T-cell (primary cell): ENCODE measurements around the gene ALDOA. TPM values are rescaled to one million over a fixed set of nuclear protein-coding genes. Genes with fewer than 3 reads are reported as not detected.
A peak's percentile ranks its signal among the peaks of the same experiment; 100 is the strongest.
"Not testable (repeated sequence)": the region's sequence is repeated elsewhere in the genome, so short reads cannot be mapped to it uniquely, and the experiment has no call there.

ENCODE experiments used
- ATAC-seq, 4 experiments: fragments of 200-7000 bp in 3 of 4; fragments of 150-1000 bp in 1 of 4; cut with Tn5 transposase; replicated peaks in 1 of 4; 1 replicate in 3 of 4; 2 replicates in 1 of 4; pipeline ENCODE4 v1.10.0; 2021; ENCODE audit warnings: moderate library complexity in 3 of 4, mild to moderate bottlenecking in 2 of 4, moderate number of reproducible peaks in 1 of 4
- CTCF ChIA-PET, 2 donors: fragments of 300-600 bp; sonication (Branson Sonifier 250); formaldehyde crosslinking; loops; one replicate each; lab custom pipeline; 2022; ENCODE audit warnings: antibody characterized with exemption in 2 of 2; lab: Charles Lee
- POLR2A ChIA-PET, 2 donors: fragments of 300-600 bp; sonication (Branson Sonifier 250); formaldehyde crosslinking; loops; one replicate each; lab custom pipeline; 2022; ENCODE audit warnings: antibody characterized with exemption in 2 of 2; lab: Charles Lee
- DNase-seq, 35 experiments: peaks; one replicate each; pipeline versions ENCODE4 v3.0.0 to v3.0.0-alpha.2; 2013 to 2023
- H3K27ac ChIP-seq: one replicate; pipeline ENCODE4 v1.5.1; 2013; ENCODE audit warnings: low read length
- H3K27me3 ChIP-seq, 2 experiments: replicated peaks in 1 of 2; 1 replicate in 1 of 2; 2 replicates in 1 of 2; pipeline versions ENCODE4 v1.6.1 to v1.7.0; 2013; ENCODE audit warnings: low read length in 1 of 2, mixed read lengths in 1 of 2; ENCODE audit not compliant: control insufficient read depth in 2 of 2, insufficient read depth in 2 of 2; ENCODE audit errors: extremely low read depth in 1 of 2
- H3K36me3 ChIP-seq, 2 donors: 1 replicate in 1 of 2; 2 replicates in 1 of 2; pipeline versions ENCODE4 v1.6.1 to v1.7.0; 2013; ENCODE audit warnings: low read length in 1 of 2; ENCODE audit not compliant: control insufficient read depth in 2 of 2, insufficient read depth in 1 of 2; ENCODE audit errors: extremely low read depth in 1 of 2
- H3K4me1 ChIP-seq, 2 experiments: 1 replicate in 1 of 2; 2 replicates in 1 of 2; pipeline versions ENCODE4 v1.6.1 to v1.7.0; 2013; ENCODE audit warnings: low read length in 2 of 2, mixed read lengths in 1 of 2; ENCODE audit not compliant: insufficient read depth in 2 of 2, control insufficient read depth in 1 of 2; ENCODE audit errors: extremely low read depth in 1 of 2
- H3K4me3 ChIP-seq, 2 donors: 1 replicate in 1 of 2; 2 replicates in 1 of 2; pipeline versions ENCODE4 v1.5.1 to v1.7.0; 2013; ENCODE audit warnings: mild to moderate bottlenecking in 2 of 2, low read length in 1 of 2, moderate library complexity in 1 of 2; ENCODE audit not compliant: control insufficient read depth in 1 of 2; ENCODE audit errors: extremely low read depth in 1 of 2
- H3K9me3 ChIP-seq: 2 replicates; pipeline ENCODE4 v1.7.0; 2013
- H3K27ac Mint-ChIP-seq, 2 donors: one replicate each; pipeline ENCODE4 v1.8.0; 2020 to 2021; ENCODE audit warnings: mild to moderate bottlenecking in 2 of 2, mixed read lengths in 2 of 2
- H3K27me3 Mint-ChIP-seq, 2 donors: one replicate each; pipeline ENCODE4 v1.8.0; 2021 to 2022; ENCODE audit warnings: mixed read lengths in 2 of 2
- H3K36me3 Mint-ChIP-seq: one replicate; pipeline ENCODE4 v1.8.0; 2021; ENCODE audit warnings: mixed read lengths
- H3K4me1 Mint-ChIP-seq, 3 donors: one replicate each; pipeline ENCODE4 v1.8.0; 2020 to 2022; ENCODE audit warnings: mixed read lengths in 3 of 3, mild to moderate bottlenecking in 1 of 3
- H3K4me3 Mint-ChIP-seq, 3 donors: one replicate each; pipeline ENCODE4 v1.8.0; 2020 to 2022; ENCODE audit warnings: mild to moderate bottlenecking in 3 of 3, mixed read lengths in 3 of 3, moderate library complexity in 3 of 3
- H3K9me3 Mint-ChIP-seq, 3 donors: one replicate each; pipeline ENCODE4 v1.8.0; 2020 to 2022; ENCODE audit warnings: mixed read lengths in 3 of 3
- WGBS: methylation state at CpG from one replicate; pipeline ENCODE4 v1.1.5; 2013; ENCODE audit warnings: missing lambda C conversion rate; ENCODE audit not compliant: insufficient coverage; 5-methylcytosine and 5-hydroxymethylcytosine counted together
- total RNA-seq, 35 experiments: library from RNA in 6 of 35; stranded (reverse) in 6 of 35; fragments of 120-200 nt in 1 of 35; gene quantifications; one replicate each; pipeline versions ENCODE4 v1.2.1 to v1.2.4 and lab custom pipeline; 2013 to 2026

The ALDOA gene
- total RNA-seq, 5 donors from 2014 or later (not counting 1 experiment from before 2014, with no cell fraction given) = 367 to 715 (median 567) TPM

DNA sequence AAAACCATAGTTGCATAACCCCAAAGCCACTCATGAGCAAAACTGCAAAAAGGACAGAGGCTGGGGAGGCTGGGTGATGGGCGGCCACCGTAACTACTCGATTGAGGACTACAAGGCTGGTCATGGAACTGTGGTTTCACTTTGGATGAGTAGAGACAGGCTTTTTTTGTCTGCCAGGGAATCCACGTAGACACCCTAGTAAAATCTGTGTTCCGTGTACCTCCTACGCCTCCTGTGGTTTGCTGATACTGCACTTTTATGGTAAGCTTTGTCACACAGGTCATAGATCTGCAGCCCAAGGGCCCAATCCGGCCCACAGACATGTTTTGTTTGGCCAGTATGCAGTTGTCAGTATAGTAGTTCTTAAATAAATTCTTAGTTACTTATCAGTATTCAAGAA is 32.3 kb upstream of the ALDOA start:
- CTCF ChIA-PET = interaction anchor here in 1 of 2 donors (1.2 kb wide), 1 partner anchor 22 kb away, joined by 5 read pairs; no protein-coding TSS in a partner anchor
- Histone ChIP-seq H3K4me1 (peaks cover 0 to 22% of the 10 kb centered on the region in 2 experiments), H3K27me3 (peaks cover 0 to 74% of the 10 kb centered on the region in 2 experiments), H3K27ac (no peak overlapping the region), H3K36me3 (no peaks in the 10 kb centered on the region), H3K9me3 (no peaks in the 10 kb centered on the region), H3K4me3 (no peak overlapping the region)
- Mint-ChIP-seq H3K36me3 (no peaks in the 10 kb centered on the region), H3K27me3 (peaks cover 23 to 39% of the 10 kb centered on the region in 2 donors), H3K27ac (no peak overlapping the region), H3K9me3 (no peaks in the 10 kb centered on the region), H3K4me3 (no peak overlapping the region), H3K4me1 (peaks cover 5 to 17% (median 12%) of the 10 kb centered on the region in 3 donors)
- POLR2A ChIA-PET = interaction anchor here in 1 of 2 donors (0.6 kb wide), 1 partner anchor 22 kb away, joined by 3 read pairs; no protein-coding TSS in a partner anchor
- DNase-seq = no peak
- 47% methylated on average over 3 of the region's 7 CpGs for WGBS
- no peak for ATAC-seq

DNA sequence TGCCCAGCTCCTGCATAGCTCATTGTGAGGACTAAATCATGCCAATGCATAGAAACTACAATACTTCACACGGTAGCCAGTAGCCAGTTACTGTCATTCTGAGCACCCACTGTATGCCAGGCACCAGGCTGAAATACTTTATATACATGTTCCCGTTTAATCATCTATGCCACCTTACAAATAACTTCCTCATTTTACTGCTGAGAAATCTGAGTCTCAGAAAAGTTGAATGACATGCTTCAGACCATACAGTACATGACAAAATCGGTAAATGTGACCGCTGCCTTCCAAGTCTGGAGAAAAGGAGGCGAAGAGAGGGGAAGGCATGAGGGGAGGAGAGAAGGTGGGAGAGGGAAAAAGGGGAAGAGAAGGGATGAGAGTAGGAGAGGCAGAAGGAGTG is 25.3 kb upstream of the ALDOA start:
- no peaks in the 10 kb centered on the region for H3K9me3 Mint-ChIP-seq
- H3K27me3 Mint-ChIP-seq = peaks cover 2 to 4% of the 10 kb centered on the region in 2 donors
- WGBS = 47% methylated on average over 3 of the region's 5 CpGs
- no peaks in the 10 kb centered on the region for H3K9me3 ChIP-seq
- no peaks in the 10 kb centered on the region for H3K36me3 ChIP-seq
- H3K27me3 ChIP-seq = peaks cover 0 to 10% of the 10 kb centered on the region in 2 experiments
- CTCF ChIA-PET = interaction anchor here (0.6 kb wide), 4 partner anchors 12 to 530 kb away, joined by 3 to 4 read pairs (median 3); no protein-coding TSS in a partner anchor
- H3K4me1 Mint-ChIP-seq = no peaks in the 10 kb centered on the region
- H3K36me3 Mint-ChIP-seq = no peaks in the 10 kb centered on the region
- H3K4me1 ChIP-seq = no peaks in the 10 kb centered on the region
- H3K4me3 ChIP-seq = no peak overlapping the region
- POLR2A ChIA-PET = no interaction called here
- no peak overlapping the region for H3K4me3 Mint-ChIP-seq
- H3K27ac ChIP-seq = no peak overlapping the region
- H3K27ac Mint-ChIP-seq = no peak overlapping the region
- ATAC-seq (no peak), DNase-seq (no peak)

DNA sequence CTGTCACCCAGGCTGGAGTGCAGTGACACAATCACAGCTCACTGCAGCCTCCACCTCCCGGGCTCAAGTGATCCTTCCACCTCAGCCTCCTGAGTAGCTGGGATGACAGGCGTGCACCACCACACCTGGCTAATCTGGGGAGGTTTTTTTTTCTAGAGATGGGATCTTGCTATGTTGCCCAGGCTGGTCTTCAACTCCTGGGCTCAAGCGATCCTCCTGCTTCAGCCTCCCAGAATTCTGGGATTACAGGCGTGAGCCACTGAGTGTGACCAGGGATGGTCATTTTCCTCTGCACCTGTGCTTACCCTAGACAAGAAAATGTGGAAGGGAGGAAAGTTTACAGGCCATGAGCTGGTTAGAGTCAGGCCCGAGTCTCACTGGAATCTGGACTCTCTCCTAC is 24.9 kb upstream of the ALDOA start:
- H3K4me1 ChIP-seq, H3K9me3 Mint-ChIP-seq, H3K27ac Mint-ChIP-seq, H3K27me3 ChIP-seq, H3K36me3 ChIP-seq, H3K9me3 ChIP-seq, POLR2A ChIA-PET, H3K4me3 ChIP-seq, DNase-seq, H3K27ac ChIP-seq, ATAC-seq, H3K27me3 Mint-ChIP-seq, H3K4me1 Mint-ChIP-seq, H3K4me3 Mint-ChIP-seq, H3K36me3 Mint-ChIP-seq: not testable (repeated sequence)
- CTCF ChIA-PET = interaction anchor here in 1 of 2 donors (0.6 kb wide), 1 partner anchor 12 kb away, joined by 3 read pairs; no protein-coding TSS in a partner anchor
- WGBS = no CpG with 5 or more reads among the region's 5 CpGs

DNA sequence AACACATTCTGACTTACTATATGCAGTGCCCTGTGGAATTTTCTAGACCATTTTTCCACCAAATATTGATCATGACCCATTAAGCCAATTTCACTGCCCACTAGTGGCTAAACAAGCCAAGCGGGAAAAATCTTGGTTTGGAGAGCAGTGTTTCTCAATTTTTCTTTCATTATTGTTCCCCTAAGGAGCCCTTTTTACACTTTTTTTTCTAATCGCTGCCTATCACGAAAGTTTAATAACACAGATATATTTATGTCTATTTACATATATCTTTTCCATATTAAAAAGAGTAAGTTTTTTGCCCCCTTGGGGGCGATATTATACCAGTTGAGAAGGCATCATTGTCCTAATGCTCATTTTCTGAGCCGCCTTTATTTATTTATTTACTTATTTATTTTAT is 23.7 kb upstream of the ALDOA start:
- Mint-ChIP-seq H3K4me1 (no peaks in the 10 kb centered on the region), H3K36me3 (no peaks in the 10 kb centered on the region), H3K9me3 (no peaks in the 10 kb centered on the region), H3K27ac (no peak overlapping the region), H3K4me3 (no peak overlapping the region), H3K27me3 (peaks cover 0 to 4% of the 10 kb centered on the region in 2 donors)
- CTCF ChIA-PET = no interaction called here
- H3K9me3 ChIP-seq = no peaks in the 10 kb centered on the region
- no peak overlapping the region for H3K27ac ChIP-seq
- WGBS = no CpG with 5 or more reads among the region's 5 CpGs
- no peaks in the 10 kb centered on the region for H3K36me3 ChIP-seq
- POLR2A ChIA-PET = no interaction called here
- peak in 1 of 4 experiments; percentile 36 for ATAC-seq
- peak in 1 of 35 experiments; percentile 55 for DNase-seq
- H3K4me1 ChIP-seq = no peaks in the 10 kb centered on the region
- H3K27me3 ChIP-seq = peaks cover 0 to 13% of the 10 kb centered on the region in 2 experiments
- no peak overlapping the region for H3K4me3 ChIP-seq

DNA sequence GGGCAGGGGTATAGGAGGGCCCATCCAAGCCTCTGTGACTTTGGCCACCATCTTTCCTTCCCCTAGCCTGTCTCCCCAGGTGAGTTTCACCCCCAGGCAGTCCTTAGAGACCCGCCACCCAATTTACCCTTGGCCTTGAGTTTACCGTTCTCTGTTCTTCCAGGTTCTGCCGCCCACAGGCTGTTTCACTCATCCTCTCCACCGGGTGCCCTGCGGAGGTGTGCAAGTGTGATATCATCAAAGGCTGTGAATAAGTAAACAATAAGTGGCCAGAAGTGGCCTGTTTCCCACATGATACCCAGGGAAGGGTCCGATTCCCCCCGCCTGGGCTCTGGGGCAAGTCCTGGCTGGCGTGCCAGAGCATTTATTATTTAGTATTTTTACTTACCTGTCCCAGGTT is 19.4 kb upstream of the ALDOA start:
- ATAC-seq = no peak
- peaks cover 0 to 13% of the 10 kb centered on the region in 2 experiments for H3K27me3 ChIP-seq
- ChIA-PET CTCF (no interaction called here), POLR2A (no interaction called here)
- H3K36me3 ChIP-seq = no peaks in the 10 kb centered on the region
- no peaks in the 10 kb centered on the region for H3K4me1 ChIP-seq
- Mint-ChIP-seq H3K27me3 (no peaks in the 10 kb centered on the region), H3K9me3 (no peaks in the 10 kb centered on the region), H3K27ac (no peak overlapping the region), H3K4me3 (no peak overlapping the region), H3K4me1 (no peaks in the 10 kb centered on the region), H3K36me3 (no peaks in the 10 kb centered on the region)
- H3K9me3 ChIP-seq = no peaks in the 10 kb centered on the region
- H3K27ac ChIP-seq = no peak overlapping the region
- DNase-seq = no peak
- no peak overlapping the region for H3K4me3 ChIP-seq
- 20% methylated on average over 2 of the region's 8 CpGs for WGBS

DNA sequence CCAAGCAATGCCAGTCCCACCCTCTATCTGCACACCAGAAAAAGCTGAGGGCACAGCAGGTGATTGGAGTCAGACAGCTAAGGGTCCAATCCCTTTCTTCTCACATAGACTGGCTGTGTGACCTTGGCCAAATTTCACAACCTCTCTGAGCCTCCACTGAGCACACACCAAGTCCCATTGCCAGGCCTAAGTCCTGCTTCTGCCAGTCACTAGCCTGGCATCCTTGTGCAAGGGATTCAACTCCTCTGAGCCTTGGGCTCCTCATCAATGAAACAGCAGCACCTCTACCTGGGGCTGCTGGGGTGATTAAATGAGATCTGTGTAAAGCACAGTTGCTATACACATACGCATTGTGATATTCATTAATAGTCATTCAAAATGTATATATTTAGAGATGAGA is 19.0 kb upstream of the ALDOA start:
- no CpG with 5 or more reads among the region's 1 CpG for WGBS

More for the DNA sequence above, 19.0 kb upstream of the ALDOA start:
- DNase-seq = no peak
- ATAC-seq = no peak
- H3K4me3 Mint-ChIP-seq = no peak overlapping the region
- Histone ChIP-seq H3K4me1 (no peaks in the 10 kb centered on the region), H3K27me3 (peaks cover 0 to 10% of the 10 kb centered on the region in 2 experiments), H3K9me3 (no peaks in the 10 kb centered on the region), H3K4me3 (no peak overlapping the region), H3K27ac (no peak overlapping the region), H3K36me3 (no peaks in the 10 kb centered on the region)
- ChIA-PET POLR2A (no interaction called here), CTCF (no interaction called here)
- no peak overlapping the region for H3K27ac Mint-ChIP-seq
- H3K36me3 Mint-ChIP-seq = no peaks in the 10 kb centered on the region
- H3K9me3 Mint-ChIP-seq = no peaks in the 10 kb centered on the region
- peaks cover 2 to 3% (median 2%) of the 10 kb centered on the region in 3 donors for H3K4me1 Mint-ChIP-seq
- no peaks in the 10 kb centered on the region for H3K27me3 Mint-ChIP-seq
